IMR-90 (cell line): ENCODE measurements around the gene IL15RA. TPM values are rescaled to one million over a fixed set of nuclear protein-coding genes. Genes with fewer than 3 reads are reported as not detected.

ENCODE experiments used
- ATAC-seq: fragments of 200-7000 bp; cut with Tn5 transposase; 2 replicates; pipeline ENCODE4 v1.9.1; 2020; ENCODE audit warnings: low read depth, mild to moderate bottlenecking, moderate library complexity
- BruUV-seq: library from RNA; stranded (reverse); fragments of 400-500 nt; replicated peaks from 2 replicates; lab custom pipeline; 2021; lab: Mats Ljungman, UMichigan
- CTCF ChIA-PET: fragments of 300-600 bp; formaldehyde crosslinking; extraction: SDS; loops from one replicate; lab custom pipeline; 2021; ENCODE audit warnings: antibody characterized with exemption; lab: Yijun Ruan, JAX
- POLR2A ChIA-PET: fragments of 300-600 bp; sonication (Branson Sonifier 250); formaldehyde crosslinking; loops from one replicate; lab custom pipeline; 2022; ENCODE audit warnings: antibody characterized with exemption; ENCODE audit not compliant: unreplicated experiment; lab: Charles Lee
- DNase-seq: peaks from one replicate; pipeline ENCODE4 v3.0.0; 2013
- H2AFZ ChIP-seq: replicated peaks from 2 replicates; pipeline ENCODE3; 2013; ENCODE audit warnings: low read length, mild to moderate bottlenecking; ENCODE audit not compliant: poor library complexity
- H2AK5ac ChIP-seq: 2 replicates; pipeline ENCODE4 v1.6.1; 2013; ENCODE audit warnings: low read depth, low read length, inconsistent platforms
- H2AK9ac ChIP-seq: replicated peaks from 2 replicates; pipeline ENCODE3; 2013; ENCODE audit warnings: mild to moderate bottlenecking, low read depth, low read length, moderate library complexity; ENCODE audit not compliant: poor library complexity
- H2BK120ac ChIP-seq: 2 replicates; pipeline ENCODE4 v1.6.1; 2013; ENCODE audit warnings: low read depth, low read length, inconsistent platforms
- H2BK15ac ChIP-seq: 3 replicates; pipeline ENCODE4 v1.6.1; 2013; ENCODE audit warnings: low read depth, low read length, inconsistent platforms
- H2BK20ac ChIP-seq: 2 replicates; pipeline ENCODE4 v1.6.1; 2013; ENCODE audit warnings: low read depth, mild to moderate bottlenecking, inconsistent platforms, low read length, moderate library complexity
- H2BK5ac ChIP-seq: 2 replicates; pipeline ENCODE4 v1.6.1; 2013; ENCODE audit warnings: mild to moderate bottlenecking, low read depth, low read length, inconsistent platforms; ENCODE audit not compliant: poor library complexity, severe bottlenecking
- H3K14ac ChIP-seq: replicated peaks from 2 replicates; pipeline ENCODE4 v1.6.1; 2013; ENCODE audit warnings: low read depth, low read length, inconsistent platforms
- H3K18ac ChIP-seq: 2 replicates; pipeline ENCODE4 v1.6.1; 2013; ENCODE audit warnings: low read depth, low read length, control low read depth
- H3K23ac ChIP-seq: 2 replicates; pipeline ENCODE4 v1.6.1; 2013; ENCODE audit warnings: low read depth, low read length, inconsistent platforms
- H3K27ac ChIP-seq: 2 replicates; pipeline ENCODE4 v1.5.1; 2013; ENCODE audit warnings: mild to moderate bottlenecking, control low read depth, low read length; ENCODE audit not compliant: insufficient read depth
- H3K27me3 ChIP-seq: 2 replicates; pipeline ENCODE4 v1.6.1; 2013; ENCODE audit warnings: low read length; ENCODE audit not compliant: control insufficient read depth, insufficient read depth
- H3K36me3 ChIP-seq: 2 replicates; pipeline ENCODE4 v1.6.1; 2013; ENCODE audit warnings: low read length, mixed read lengths; ENCODE audit not compliant: control insufficient read depth, insufficient read depth
- H3K4ac ChIP-seq: 2 replicates; pipeline ENCODE4 v1.6.1; 2013; ENCODE audit warnings: low read depth, low read length, inconsistent platforms
- H3K4me1 ChIP-seq: 2 replicates; pipeline ENCODE4 v1.6.1; 2013; ENCODE audit warnings: low read length, mixed read lengths; ENCODE audit not compliant: control insufficient read depth, insufficient read depth
- H3K4me2 ChIP-seq: 2 replicates; pipeline ENCODE4 v1.6.1; 2013; ENCODE audit warnings: low read depth, mild to moderate bottlenecking, control low read depth, low read length, moderate library complexity
- H3K4me3 ChIP-seq: 2 replicates; pipeline ENCODE4 v1.5.1; 2013; ENCODE audit warnings: low read depth, mild to moderate bottlenecking, control low read depth, low read length, moderate library complexity; ENCODE audit not compliant: insufficient read depth
- H3K56ac ChIP-seq: 2 replicates; pipeline ENCODE4 v1.6.1; 2013; ENCODE audit warnings: low read length, inconsistent platforms; ENCODE audit not compliant: insufficient read depth; ENCODE audit errors: extremely low read depth
- H3K79me1 ChIP-seq, 2 experiments: 2 replicates each; pipeline ENCODE4 v1.6.1; 2013; ENCODE audit warnings: low read length in 2 of 2, inconsistent platforms in 1 of 2, low read depth in 1 of 2
- H3K9ac ChIP-seq: 2 replicates; pipeline ENCODE4 v1.6.1; 2013; ENCODE audit warnings: low read depth, low read length, control low read depth
- H3K9me1 ChIP-seq: 2 replicates; pipeline ENCODE4 v1.6.1; 2013; ENCODE audit warnings: low read length, inconsistent platforms; ENCODE audit not compliant: insufficient read depth
- H3K9me3 ChIP-seq: 2 replicates; pipeline ENCODE4 v1.6.1; 2013; ENCODE audit warnings: low read length; ENCODE audit not compliant: control insufficient read depth, insufficient read depth
- H4K20me1 ChIP-seq: 2 replicates; pipeline ENCODE4 v1.6.1; 2013; ENCODE audit warnings: low read length, inconsistent platforms; ENCODE audit not compliant: insufficient read depth
- H4K5ac ChIP-seq: 2 replicates; pipeline ENCODE4 v1.6.1; 2013; ENCODE audit warnings: mild to moderate bottlenecking, low read depth, low read length, control low read depth
- H4K8ac ChIP-seq, 2 experiments: 2 replicates each; pipeline ENCODE4 v1.6.1; 2013; ENCODE audit warnings: low read depth in 2 of 2, low read length in 2 of 2, control low read depth in 1 of 2, inconsistent platforms in 1 of 2
- H4K91ac ChIP-seq: 2 replicates; pipeline ENCODE4 v1.6.1; 2013; ENCODE audit warnings: low read depth, low read length, inconsistent platforms; ENCODE audit not compliant: insufficient read depth
- CEBPB ChIP-seq: IDR thresholded peaks from 2 replicates; pipeline ENCODE4 v1.6.1; 2012; ENCODE audit warnings: low read depth, low read length, improper control_type of control experiment
- CHD1 ChIP-seq: IDR thresholded peaks from 2 replicates; pipeline ENCODE4 v1.6.1; 2012; ENCODE audit warnings: low read depth, low read length, improper control_type of control experiment
- ELK1 ChIP-seq: fragments of 150-350 bp; IDR thresholded peaks from 2 replicates; pipeline ENCODE4 v1.6.1; 2016; ENCODE audit warnings: low read depth, mild to moderate bottlenecking, low read length, moderate library complexity, borderline replicate concordance
- FOS ChIP-seq: fragments of 150-350 bp; IDR thresholded peaks from 2 replicates; pipeline ENCODE4 v1.6.1; 2016; ENCODE audit warnings: low read depth, low read length
- MAFK ChIP-seq: IDR thresholded peaks from 2 replicates; pipeline ENCODE4 v1.6.1; 2012; ENCODE audit warnings: low read depth, low read length, improper control_type of control experiment
- NFE2L2 ChIP-seq: fragments of 150-350 bp; IDR thresholded peaks from 2 replicates; pipeline ENCODE4 v1.6.1; 2016; ENCODE audit warnings: low read depth, mild to moderate bottlenecking, low read length
- RAD21 ChIP-seq: IDR thresholded peaks from 2 replicates; pipeline ENCODE4 v1.6.1; 2012; ENCODE audit warnings: low read length, improper control_type of control experiment
- RFX5 ChIP-seq: IDR thresholded peaks from 2 replicates; pipeline ENCODE4 v1.8.0; 2012; ENCODE audit warnings: low read depth, mild to moderate bottlenecking, low read length, moderate library complexity
- SMC3 ChIP-seq: fragments of 150-350 bp; IDR thresholded peaks from 2 replicates; pipeline ENCODE4 v1.6.1; 2016; ENCODE audit warnings: low read depth, mild to moderate bottlenecking, antibody characterized with exemption, low read length, moderate library complexity
- WGBS, 2 experiments: methylation state at CpG; one replicate each; pipeline versions ENCODE4 v1.1.5 to v1.1.7; 2013; ENCODE audit warnings: missing lambda C conversion rate in 2 of 2; ENCODE audit not compliant: insufficient read length in 1 of 2; ENCODE audit errors: extremely low coverage in 2 of 2; 5-methylcytosine and 5-hydroxymethylcytosine counted together
- dilution Hi-C: fragments of 300-500 bp; cut with HindIII; formaldehyde crosslinking; loops from one replicate; pipeline ENCODE4 v1.14.3; 2018; ENCODE audit warnings: low sequenced_read_pairs; ENCODE audit not compliant: unreplicated experiment
- in situ Hi-C: fragments of 300-500 bp; cut with MboI; formaldehyde crosslinking; loops from 3 replicates; pipeline ENCODE4 v1.14.3; 2019; ENCODE audit warnings: low sequenced_read_pairs, inconsistent platforms, mixed read lengths
- intact Hi-C: fragments of 100-400 bp; cut with micrococcal nuclease; formaldehyde crosslinking; loops from 2 replicates; pipeline ENCODE4 v1.10.0; 2022
- polyA plus RNA-seq, 3 experiments: library from polyadenylated mRNA; depleted of rRNA; stranded (reverse); fragments of >200 nt; gene quantifications; 2 replicates each; pipeline ENCODE4 v1.2.3, GENCODE V29; 2012; ENCODE audit warnings: low replicate concordance in 1 of 3
- total RNA-seq: library from RNA; depleted of rRNA; stranded (reverse); fragments of >200 nt; gene quantifications from 2 replicates; pipeline ENCODE4 v1.2.3, GENCODE V29; 2012

Gene IL15RA
- total and polyA plus RNA-seq, 2 of the 4 experiments (the other 2 are of a cell fraction) = 2.0 to 7.6 TPM

- TF ChIP-seq NFE2L2 (no peak), SMC3 (no peak), CHD1 (no peak), CEBPB (no peak), FOS (no peak), ELK1 (no peak), RAD21 (no peak), RFX5 (no peak), MAFK (no peak)
- in situ Hi-C loops = no loop called here
- CTCF ChIA-PET = no interaction called here
Observed at GRCh38 chr10:5940807-5941218, 36.5 kb downstream of the IL15RA start.

More at GRCh38 chr10:5940807-5941218, 36.5 kb downstream of the IL15RA start:
- no peak overlapping the region for H4K91ac ChIP-seq
- dilution Hi-C loops (no loop called here), intact Hi-C loops (no loop called here)
- H3K56ac ChIP-seq = no peak overlapping the region
- no peak overlapping the region for H3K27ac ChIP-seq
- H2AFZ ChIP-seq = no peak overlapping the region
- peaks cover 16% of the 10 kb centered on the region for H3K9me1 ChIP-seq
- no peak overlapping the region for H2AK9ac ChIP-seq
- H3K14ac ChIP-seq = no peak overlapping the region
- H4K20me1 ChIP-seq = no peaks in the 10 kb centered on the region; the same call in 1 of the 2 replicates
- peaks cover 27% of the 10 kb centered on the region for H3K36me3 ChIP-seq
- H2BK20ac ChIP-seq = no peak overlapping the region
- no peak for ATAC-seq
- H2BK5ac ChIP-seq = no peak overlapping the region
- H4K8ac ChIP-seq = no peak overlapping the region
- no peak overlapping the region for H3K4me2 ChIP-seq
- no peak overlapping the region for H3K18ac ChIP-seq
- WGBS, 2 experiments = 80% methylated on average over 6 of the region's 6 CpGs; no CpG with 5 or more reads in 1 of the 2 experiments
- H3K4me1 ChIP-seq = peaks cover 18% of the 10 kb centered on the region
- no peaks in the 10 kb centered on the region for H3K27me3 ChIP-seq
- H3K4me3 ChIP-seq = no peak overlapping the region
- DNase-seq = no peak
- H2BK120ac ChIP-seq = no peak overlapping the region
- H3K9ac ChIP-seq = no peak overlapping the region
- H3K23ac ChIP-seq = no peak overlapping the region
- H3K79me1 ChIP-seq = peaks cover 4 to 12% of the 10 kb centered on the region in 2 experiments
- BruUV-seq = no TSS peak
- H4K5ac ChIP-seq = no peak overlapping the region
- no peak overlapping the region for H2BK15ac ChIP-seq
- POLR2A ChIA-PET = no interaction called here
- no peak overlapping the region for H3K4ac ChIP-seq
- H2AK5ac ChIP-seq = no peak overlapping the region
- no peaks in the 10 kb centered on the region for H3K9me3 ChIP-seq
